Epithelial cell of proximal tubule (primary cell): ENCODE data around the gene PIR. TPM values are rescaled to one million over a fixed set of nuclear protein-coding genes. Genes with fewer than 3 reads are reported as not detected.
A peak's percentile ranks its signal among the peaks of the same experiment; 100 is the strongest.

Source experiments
- DNase-seq: peaks from one replicate; pipeline ENCODE4 v3.0.0-alpha.2; 2011; ENCODE audit warnings: low read depth
- H3K4me3 ChIP-seq: 2 replicates; pipeline ENCODE4 v1.5.1; 2011; ENCODE audit warnings: low read depth, mild to moderate bottlenecking, low read length
- total RNA-seq: library from RNA; depleted of rRNA; stranded (reverse); fragments of >200 nt; gene quantifications from 2 replicates; pipeline ENCODE4 v1.2.3, GENCODE V29; 2015
- TF ChIP-seq, protein P1 (sequence below): conservative IDR thresholded peaks from 2 replicates; pipeline ENCODE4 v1.5.1; 2012; ENCODE audit warnings: low read depth, mild to moderate bottlenecking, low read length

The PIR gene
- total RNA-seq, 1 donor from 2014 or later: 12.7 TPM

DNA sequence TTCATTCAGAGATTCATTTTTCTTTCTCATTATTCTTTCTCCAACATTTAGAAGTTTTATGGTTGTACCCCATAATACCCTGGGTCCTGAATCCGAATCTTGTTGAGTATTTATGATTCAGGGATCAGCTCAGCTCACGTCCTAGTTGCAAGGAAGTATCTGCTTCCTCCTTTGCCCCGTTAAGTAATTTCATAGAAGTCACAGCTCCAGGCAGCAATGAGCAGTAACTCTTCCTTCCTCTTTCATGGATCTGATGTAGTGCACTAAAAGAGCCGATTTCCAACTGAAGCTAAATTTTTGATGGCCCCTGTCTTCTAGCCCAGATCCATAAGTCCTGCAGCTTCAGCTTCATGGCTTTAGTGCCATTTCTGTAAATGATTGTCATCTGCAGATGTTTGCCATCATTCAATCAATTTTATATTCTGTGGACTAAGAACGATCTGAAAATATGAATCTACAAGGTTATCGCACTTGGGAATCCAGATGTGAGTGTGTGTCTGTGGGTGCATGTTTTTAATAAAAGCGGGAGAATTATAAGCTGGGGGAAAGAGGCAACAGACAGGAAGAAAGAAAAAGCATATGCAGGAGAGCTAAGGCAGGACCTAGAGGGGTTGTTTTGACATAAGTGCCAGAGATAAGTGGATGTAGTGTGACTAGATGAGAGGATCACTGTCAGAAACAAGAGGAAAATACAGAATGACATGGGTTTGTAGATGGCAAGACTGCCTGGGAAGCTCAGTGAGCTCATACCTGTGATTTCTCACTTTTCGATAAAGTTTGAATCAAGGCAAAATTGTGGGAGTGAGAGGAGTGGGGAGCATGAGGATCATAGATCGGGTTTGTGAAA is 126.4 kb downstream of the PIR start:
- no peak for DNase-seq
- TF ChIP-seq, protein P1, sequence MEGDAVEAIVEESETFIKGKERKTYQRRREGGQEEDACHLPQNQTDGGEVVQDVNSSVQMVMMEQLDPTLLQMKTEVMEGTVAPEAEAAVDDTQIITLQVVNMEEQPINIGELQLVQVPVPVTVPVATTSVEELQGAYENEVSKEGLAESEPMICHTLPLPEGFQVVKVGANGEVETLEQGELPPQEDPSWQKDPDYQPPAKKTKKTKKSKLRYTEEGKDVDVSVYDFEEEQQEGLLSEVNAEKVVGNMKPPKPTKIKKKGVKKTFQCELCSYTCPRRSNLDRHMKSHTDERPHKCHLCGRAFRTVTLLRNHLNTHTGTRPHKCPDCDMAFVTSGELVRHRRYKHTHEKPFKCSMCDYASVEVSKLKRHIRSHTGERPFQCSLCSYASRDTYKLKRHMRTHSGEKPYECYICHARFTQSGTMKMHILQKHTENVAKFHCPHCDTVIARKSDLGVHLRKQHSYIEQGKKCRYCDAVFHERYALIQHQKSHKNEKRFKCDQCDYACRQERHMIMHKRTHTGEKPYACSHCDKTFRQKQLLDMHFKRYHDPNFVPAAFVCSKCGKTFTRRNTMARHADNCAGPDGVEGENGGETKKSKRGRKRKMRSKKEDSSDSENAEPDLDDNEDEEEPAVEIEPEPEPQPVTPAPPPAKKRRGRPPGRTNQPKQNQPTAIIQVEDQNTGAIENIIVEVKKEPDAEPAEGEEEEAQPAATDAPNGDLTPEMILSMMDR: no peak
- H3K4me3 ChIP-seq: no peak overlapping the region

DNA sequence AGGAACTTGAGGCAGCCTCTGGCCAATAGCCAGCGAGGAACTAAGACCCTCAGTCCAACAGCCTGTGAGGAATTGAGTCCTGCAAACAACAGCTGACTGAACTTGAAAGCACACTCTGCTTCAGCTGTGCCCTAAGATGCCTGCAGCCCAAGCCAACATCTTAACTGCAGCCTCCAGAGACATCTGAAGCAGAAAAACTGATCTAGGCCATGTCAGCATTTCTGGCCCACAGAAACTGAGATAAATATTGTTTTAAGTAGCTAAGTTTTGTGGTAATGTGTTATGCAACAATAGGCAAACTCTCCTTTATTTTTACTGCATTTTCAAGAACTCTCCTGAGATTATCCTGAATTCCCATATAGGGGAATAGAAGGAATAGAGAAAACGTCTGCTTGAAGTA is 133.4 kb downstream of the PIR start:
- TF ChIP-seq, protein P1: no peak
- DNase-seq: no peak
- no peak overlapping the region for H3K4me3 ChIP-seq

DNA sequence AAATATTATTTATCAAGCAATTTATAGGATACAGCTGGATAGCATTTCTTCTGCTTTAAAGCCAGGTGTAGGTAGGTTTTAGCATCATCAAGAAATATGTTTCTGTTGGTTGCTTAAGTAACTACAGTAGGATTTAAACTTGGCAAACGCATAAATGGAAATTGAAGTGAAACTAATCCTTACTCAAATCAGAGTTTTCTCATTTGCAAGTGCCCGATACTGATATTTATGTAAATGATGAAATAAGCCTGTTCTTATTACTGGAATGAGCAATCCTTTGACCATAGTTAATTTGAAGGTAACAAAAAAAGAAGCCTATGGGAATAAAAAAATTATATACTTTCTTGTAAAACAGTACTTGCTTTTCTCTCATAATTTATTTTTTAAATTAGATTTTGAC is 134.6 kb downstream of the PIR start:
- TF ChIP-seq, protein P1: no peak
- DNase-seq: no peak
- no peak overlapping the region for H3K4me3 ChIP-seq

- H3K4me3 ChIP-seq: no peak overlapping the region
- TF ChIP-seq, protein P1: no peak
These were observed 136.7 kb downstream of the PIR start for GRCh38 chrX:15356444-15356843.

GRCh38 chrX:15350329-15350996 is 142.7 kb downstream of the PIR start:
- no peak for DNase-seq
- TF ChIP-seq, protein P1: no peak
- no peak overlapping the region for H3K4me3 ChIP-seq

More at GRCh38 chrX:15356444-15356843, 136.7 kb downstream of the PIR start:
- no peak for DNase-seq

DNA sequence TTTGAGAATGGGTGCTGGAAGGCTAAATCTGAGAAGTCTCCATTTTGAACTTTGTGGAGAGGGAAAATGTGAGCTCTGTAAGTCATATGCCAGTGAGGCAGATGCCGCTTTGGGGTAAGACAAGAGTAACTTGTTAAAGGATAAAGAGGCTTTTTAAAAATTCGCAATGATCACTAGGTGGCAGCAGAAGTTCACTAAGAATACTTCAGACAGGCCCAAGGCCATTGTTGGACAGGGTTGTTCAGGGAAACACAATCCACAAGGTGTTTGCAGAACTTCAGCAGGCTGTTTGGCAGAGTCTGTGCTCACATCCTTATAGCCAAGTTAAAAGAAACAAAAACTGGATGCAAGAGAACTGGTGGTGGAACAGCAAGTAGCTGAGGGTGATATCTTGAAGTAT is 144.1 kb downstream of the PIR start:
- DNase-seq: peak; percentile 10
- TF ChIP-seq, protein P1: peak; percentile 57
- H3K4me3 ChIP-seq: no peak overlapping the region

DNA sequence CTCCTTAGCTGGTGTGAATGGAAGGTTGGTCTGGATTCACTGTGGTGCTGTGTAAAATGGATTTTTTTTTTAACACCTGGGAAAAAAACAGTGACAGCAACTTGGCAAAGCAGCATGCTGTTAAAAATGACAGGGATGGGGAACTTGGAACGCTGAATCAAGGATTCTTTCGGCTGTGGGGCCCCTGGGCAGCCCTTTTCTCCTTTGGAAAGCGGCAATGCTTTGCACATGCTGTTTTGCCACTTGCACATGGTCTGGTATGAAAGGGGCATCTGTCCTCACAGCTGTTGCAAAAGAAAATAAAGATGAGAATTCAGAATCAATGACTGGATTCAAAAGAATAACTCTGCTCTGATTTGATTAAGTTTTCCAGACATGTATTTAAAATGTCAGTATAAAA is 147.2 kb downstream of the PIR start:
- DNase-seq: no peak
- TF ChIP-seq, protein P1: no peak
- H3K4me3 ChIP-seq: no peak overlapping the region
